Right lobe of liver (tissue), 4 donors: ENCODE measurements around the gene RARS2.

Experiments
- CTCF ChIP-seq, 4 donors: fragments of 200-600 bp in 3 of 4; fragments of 450-650 bp in 1 of 4; IDR thresholded peaks; one replicate each; pipeline versions ENCODE4 v1.5.1 to v1.8.0; 2016 to 2022; ENCODE audit warnings: antibody characterized with exemption in 4 of 4, mild to moderate bottlenecking in 2 of 4
- POLR2A ChIP-seq: fragments of 450-650 bp; IDR thresholded peaks from one replicate; pipeline ENCODE4 v1.6.1; 2017; ENCODE audit warnings: antibody characterized with exemption, mild to moderate bottlenecking
- donor health status: DM: no; HTN: no; CAD: no.
- donor health status: DM: no; HTN: no; CAD: no.
- donor health status: DM: no; HTN: yes; CAD: no.

GRCh38 chr6:87540539-87540938 is 49.2 kb downstream of the RARS2 start:
- TF ChIP-seq CTCF (IDR thresholded peaks at IDR 0.05) (no peak), POLR2A (no peak)
